ENCODE measurements around the gene SLC6A13.

DNA sequence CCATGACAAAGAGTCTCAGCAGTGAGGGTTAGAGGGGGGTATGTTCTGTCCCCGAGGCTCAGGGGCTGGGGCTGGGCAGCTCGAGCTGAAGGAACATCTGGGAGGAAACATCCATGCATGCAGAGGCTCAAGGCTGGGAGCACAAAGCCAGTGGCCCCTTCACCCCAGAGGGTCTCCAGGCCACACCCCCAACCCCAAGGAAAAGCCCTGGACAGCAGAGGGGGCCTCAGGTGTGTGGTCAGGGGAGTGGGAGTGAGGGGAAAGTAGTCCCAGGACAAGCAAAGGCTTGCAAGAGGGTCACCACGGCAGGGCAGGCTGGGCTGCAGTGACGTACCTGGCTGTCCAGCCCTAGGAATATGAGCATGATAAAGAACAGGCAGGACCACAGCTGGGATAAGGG, 66.2 kb downstream of the SLC6A13 start:
- TF ChIP-seq, protein P1, sequence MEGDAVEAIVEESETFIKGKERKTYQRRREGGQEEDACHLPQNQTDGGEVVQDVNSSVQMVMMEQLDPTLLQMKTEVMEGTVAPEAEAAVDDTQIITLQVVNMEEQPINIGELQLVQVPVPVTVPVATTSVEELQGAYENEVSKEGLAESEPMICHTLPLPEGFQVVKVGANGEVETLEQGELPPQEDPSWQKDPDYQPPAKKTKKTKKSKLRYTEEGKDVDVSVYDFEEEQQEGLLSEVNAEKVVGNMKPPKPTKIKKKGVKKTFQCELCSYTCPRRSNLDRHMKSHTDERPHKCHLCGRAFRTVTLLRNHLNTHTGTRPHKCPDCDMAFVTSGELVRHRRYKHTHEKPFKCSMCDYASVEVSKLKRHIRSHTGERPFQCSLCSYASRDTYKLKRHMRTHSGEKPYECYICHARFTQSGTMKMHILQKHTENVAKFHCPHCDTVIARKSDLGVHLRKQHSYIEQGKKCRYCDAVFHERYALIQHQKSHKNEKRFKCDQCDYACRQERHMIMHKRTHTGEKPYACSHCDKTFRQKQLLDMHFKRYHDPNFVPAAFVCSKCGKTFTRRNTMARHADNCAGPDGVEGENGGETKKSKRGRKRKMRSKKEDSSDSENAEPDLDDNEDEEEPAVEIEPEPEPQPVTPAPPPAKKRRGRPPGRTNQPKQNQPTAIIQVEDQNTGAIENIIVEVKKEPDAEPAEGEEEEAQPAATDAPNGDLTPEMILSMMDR (IDR thresholded peaks at IDR 0.05) = no peak
- no peak for TF ChIP-seq POLR2A (IDR thresholded peaks at IDR 0.05)
